ENCODE measurements around the gene KCNQ1.

Gene KCNQ1

DNA sequence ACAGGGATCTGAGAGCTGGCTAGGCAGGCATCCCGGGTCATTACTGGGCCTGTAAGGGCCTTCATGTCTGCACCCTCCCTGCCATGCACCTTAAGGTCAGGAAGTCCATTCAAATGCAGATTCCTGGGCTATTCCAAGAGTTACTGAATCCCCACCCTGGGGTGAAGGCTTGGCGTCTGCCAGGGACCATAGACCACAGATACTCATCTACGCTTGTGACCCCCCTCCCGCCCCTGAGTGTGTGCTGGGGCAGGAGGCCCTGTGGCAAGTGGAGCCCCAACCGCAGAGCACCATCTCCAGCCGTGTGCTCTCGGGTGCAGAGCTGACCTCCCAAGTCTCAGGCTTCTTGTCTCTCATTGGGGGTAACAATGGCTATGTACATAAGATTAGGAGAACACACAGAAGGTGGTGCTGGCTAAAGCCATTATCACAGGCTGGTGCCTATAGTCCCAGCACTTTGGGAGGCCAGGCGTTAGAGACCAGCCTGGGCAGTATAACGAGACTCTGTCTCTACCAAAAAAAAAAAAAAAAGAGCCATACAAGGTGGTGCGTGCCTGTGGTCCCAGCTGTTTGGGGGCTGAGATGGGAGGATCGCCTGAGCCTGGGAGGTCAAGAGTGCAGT is 274.1 kb downstream of the KCNQ1 start:
- Histone ChIP-seq H3K36me3 (no peaks in the 10 kb centered on the region), H3K4me1 (no peaks in the 10 kb centered on the region; the same call in 1 of the 2 replicates), H3K9me3 (no peaks in the 10 kb centered on the region), H3K4me3 (ENCODE audit: low read depth, low read length) (no peak overlapping the region), H3K27me3 (no peaks in the 10 kb centered on the region)
- DNase-seq: no peak
- TF ChIP-seq, protein P1, sequence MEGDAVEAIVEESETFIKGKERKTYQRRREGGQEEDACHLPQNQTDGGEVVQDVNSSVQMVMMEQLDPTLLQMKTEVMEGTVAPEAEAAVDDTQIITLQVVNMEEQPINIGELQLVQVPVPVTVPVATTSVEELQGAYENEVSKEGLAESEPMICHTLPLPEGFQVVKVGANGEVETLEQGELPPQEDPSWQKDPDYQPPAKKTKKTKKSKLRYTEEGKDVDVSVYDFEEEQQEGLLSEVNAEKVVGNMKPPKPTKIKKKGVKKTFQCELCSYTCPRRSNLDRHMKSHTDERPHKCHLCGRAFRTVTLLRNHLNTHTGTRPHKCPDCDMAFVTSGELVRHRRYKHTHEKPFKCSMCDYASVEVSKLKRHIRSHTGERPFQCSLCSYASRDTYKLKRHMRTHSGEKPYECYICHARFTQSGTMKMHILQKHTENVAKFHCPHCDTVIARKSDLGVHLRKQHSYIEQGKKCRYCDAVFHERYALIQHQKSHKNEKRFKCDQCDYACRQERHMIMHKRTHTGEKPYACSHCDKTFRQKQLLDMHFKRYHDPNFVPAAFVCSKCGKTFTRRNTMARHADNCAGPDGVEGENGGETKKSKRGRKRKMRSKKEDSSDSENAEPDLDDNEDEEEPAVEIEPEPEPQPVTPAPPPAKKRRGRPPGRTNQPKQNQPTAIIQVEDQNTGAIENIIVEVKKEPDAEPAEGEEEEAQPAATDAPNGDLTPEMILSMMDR (IDR thresholded peaks at IDR 0.05; ENCODE audit: low read depth, low read length): no peak

DNA sequence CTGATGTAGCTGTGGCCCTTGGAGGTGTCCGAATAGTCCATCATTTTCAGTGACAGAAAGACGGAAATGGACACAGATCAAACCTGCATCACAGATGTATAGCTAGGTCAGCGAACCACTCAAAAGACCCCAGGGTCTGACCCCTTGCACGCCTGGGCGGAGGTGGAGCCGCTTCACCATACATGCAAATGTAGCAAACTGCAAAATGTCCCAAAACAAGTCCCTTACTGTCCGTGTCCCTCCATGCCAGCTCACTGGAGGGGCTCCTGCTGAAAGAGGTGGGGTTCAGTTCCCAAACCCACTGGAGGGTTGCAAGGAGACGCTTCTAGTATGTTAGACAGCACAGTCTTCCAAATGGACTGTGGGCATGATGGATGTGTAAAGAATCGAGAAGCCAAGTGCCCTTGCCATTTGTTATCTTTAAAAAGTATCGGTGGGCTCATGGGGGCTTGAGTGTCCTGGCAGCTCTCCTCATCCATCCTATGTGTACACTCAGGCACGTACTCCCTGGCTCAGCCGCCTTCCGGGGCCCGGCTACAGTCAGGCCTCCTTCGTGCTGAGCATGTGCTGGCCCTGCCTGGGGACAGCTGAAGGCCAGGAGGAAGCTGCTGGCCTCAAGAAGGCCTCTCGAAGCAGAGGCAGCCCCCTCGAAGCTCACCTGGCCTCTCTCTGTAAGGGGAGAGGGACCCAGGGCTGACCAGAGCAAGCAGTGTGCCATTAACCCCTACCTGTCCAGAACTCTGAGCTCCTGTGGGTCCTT is 275.2 kb downstream of the KCNQ1 start:
- no peak for DNase-seq
- TF ChIP-seq, protein P1 (IDR thresholded peaks at IDR 0.05; ENCODE audit: low read depth, low read length): no peak
- Histone ChIP-seq H3K36me3 (no peaks in the 10 kb centered on the region), H3K27me3 (no peaks in the 10 kb centered on the region), H3K9me3 (no peaks in the 10 kb centered on the region), H3K4me3 (ENCODE audit: low read depth, low read length) (no peak overlapping the region), H3K4me1 (no peaks in the 10 kb centered on the region; the same call in 1 of the 2 replicates)

DNA sequence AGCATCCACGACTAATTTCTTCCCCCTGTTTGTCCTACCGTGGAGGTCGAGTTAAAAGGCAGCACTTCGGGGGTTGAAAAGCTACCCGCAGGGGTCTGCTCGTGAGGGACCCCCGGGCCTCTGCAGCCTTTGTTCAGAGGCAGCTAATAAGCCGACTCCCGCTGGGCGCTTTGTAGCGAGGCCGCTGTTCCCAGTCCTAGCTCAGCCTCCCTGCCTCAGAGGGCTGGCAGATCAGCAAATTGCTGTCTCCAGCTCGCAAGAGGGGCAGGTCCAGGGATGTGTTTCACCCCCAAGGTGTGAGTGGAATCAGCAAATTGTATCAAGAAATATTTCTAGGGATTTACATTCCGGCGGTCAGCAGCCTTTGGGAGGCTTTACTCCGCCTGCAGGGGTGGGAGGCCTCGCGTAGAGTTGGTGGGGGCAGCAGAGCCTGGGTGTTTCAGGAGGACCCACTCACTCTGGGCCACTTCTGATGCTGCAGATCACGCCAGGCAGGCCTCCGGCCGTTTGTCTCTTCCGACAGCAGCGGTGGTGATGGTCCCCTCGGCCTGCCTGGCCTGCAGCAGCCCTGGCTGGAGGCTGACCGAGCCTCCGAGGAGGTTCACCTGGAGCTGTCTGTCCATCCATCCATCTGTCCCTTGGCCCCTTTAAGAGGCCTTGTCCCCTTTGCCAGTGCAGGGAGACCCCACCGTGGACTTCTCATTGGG is 276.6 kb downstream of the KCNQ1 start:
- no peaks in the 10 kb centered on the region for H3K36me3 ChIP-seq
- no peaks in the 10 kb centered on the region; the same call in 1 of the 2 replicates for H3K4me1 ChIP-seq
- H3K9me3 ChIP-seq: no peaks in the 10 kb centered on the region
- no peak overlapping the region for H3K4me3 ChIP-seq (ENCODE audit: low read depth, low read length)
- no peak for DNase-seq
- TF ChIP-seq, protein P1 (IDR thresholded peaks at IDR 0.05; ENCODE audit: low read depth, low read length): no peak
- no peaks in the 10 kb centered on the region for H3K27me3 ChIP-seq

DNA sequence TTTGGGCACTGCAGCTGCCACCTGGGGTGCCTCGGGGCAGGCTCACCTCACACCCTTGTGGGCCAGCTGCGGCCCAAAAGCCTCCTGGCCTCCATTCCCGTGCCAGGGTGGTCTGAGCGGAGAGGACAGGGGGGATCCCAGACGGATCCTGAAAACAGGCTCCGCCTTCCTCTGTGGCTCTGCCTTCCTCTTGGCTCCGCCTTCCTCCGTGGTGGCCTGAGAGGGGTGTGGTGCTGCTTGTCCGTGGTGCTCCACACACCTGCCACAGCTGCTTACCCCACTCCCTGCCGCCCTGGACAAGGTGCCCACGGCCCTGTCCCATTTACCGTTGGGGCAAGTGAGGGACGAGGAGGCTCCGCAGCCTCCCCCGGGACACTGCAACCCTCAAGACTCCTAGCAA is 278.1 kb downstream of the KCNQ1 start:
- H3K4me1 ChIP-seq: no peaks in the 10 kb centered on the region
- DNase-seq: no peak
- TF ChIP-seq, protein P1 (IDR thresholded peaks at IDR 0.05; ENCODE audit: low read depth, low read length): no peak
- no peak overlapping the region for H3K4me3 ChIP-seq (ENCODE audit: low read depth, low read length)
- no peaks in the 10 kb centered on the region for H3K36me3 ChIP-seq
- no peaks in the 10 kb centered on the region for H3K27me3 ChIP-seq
- H3K9me3 ChIP-seq: no peaks in the 10 kb centered on the region

DNA sequence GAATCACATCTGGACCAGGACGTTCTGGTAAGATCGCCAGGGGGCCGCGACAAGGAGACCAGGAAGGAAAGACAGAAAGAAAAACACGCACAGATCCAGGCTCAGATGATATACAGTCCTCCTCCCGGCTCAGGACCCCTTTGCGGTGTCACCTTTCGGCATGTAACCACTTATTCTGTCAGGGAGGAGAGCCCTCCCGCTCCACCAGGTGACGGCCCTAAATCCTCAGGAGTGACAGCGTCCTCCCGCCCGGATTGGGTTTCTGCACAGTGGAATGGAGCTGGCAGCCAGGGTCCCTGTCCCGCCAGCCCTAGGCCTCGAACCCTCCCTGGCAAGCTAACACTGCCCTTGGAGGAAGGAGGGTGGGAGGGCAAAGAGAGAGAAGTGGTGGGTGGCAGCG is 279.3 kb downstream of the KCNQ1 start:
- TF ChIP-seq, protein P1 (IDR thresholded peaks at IDR 0.05; ENCODE audit: low read depth, low read length): no peak
- no peak for DNase-seq
- Histone ChIP-seq H3K4me3 (ENCODE audit: low read depth, low read length) (no peak overlapping the region), H3K4me1 (0 out of 2 replicates have a peak, but pooled peaks cover 3% of the 10 kb centered on the region), H3K9me3 (no peaks in the 10 kb centered on the region), H3K36me3 (no peaks in the 10 kb centered on the region), H3K27me3 (no peaks in the 10 kb centered on the region)

Data from BE2C (cell line).